Heart right ventricle (tissue), 16 donors: ENCODE measurements around the gene CCKAR. TPM values are rescaled to one million over a fixed set of nuclear protein-coding genes. Genes with fewer than 3 reads are reported as not detected.

Experiments
- ATAC-seq, 8 donors: fragments of 200-7000 bp; cut with Tn5 transposase; one replicate each; pipeline ENCODE4 v1.9.1; 2020; ENCODE audit warnings: mild to moderate bottlenecking in 8 of 8, moderate library complexity in 8 of 8, moderate number of reproducible peaks in 1 of 8
- DNase-seq, 2 donors: peaks; one replicate each; pipeline ENCODE4 v3.0.0-alpha.2; 2020
- H3K27ac ChIP-seq, 10 donors: fragments of 200-600 bp; sonication (generic) in 2 of 10; one replicate each; pipeline versions ENCODE4 v1.5.0 to v1.8.0; 2020 to 2022; ENCODE audit warnings: mild to moderate bottlenecking in 3 of 10
- H3K27me3 ChIP-seq, 7 donors: fragments of 200-600 bp; one replicate each; pipeline ENCODE4 v1.8.0; 2021 to 2022; ENCODE audit warnings: mild to moderate bottlenecking in 2 of 7
- H3K36me3 ChIP-seq, 9 donors: fragments of 200-600 bp; sonication (generic) in 1 of 9; one replicate each; pipeline versions ENCODE4 v1.5.0 to v1.8.0; 2020 to 2022; ENCODE audit warnings: mild to moderate bottlenecking in 2 of 9
- H3K4me1 ChIP-seq, 9 donors: fragments of 200-600 bp; sonication (generic) in 1 of 9; one replicate each; pipeline versions ENCODE4 v1.5.0 to v1.8.0; 2020 to 2022; ENCODE audit warnings: mild to moderate bottlenecking in 4 of 9
- H3K4me3 ChIP-seq, 10 donors: fragments of 200-600 bp; sonication (generic) in 2 of 10; one replicate each; pipeline versions ENCODE4 v1.5.0 to v1.8.0; 2020 to 2022; ENCODE audit warnings: mild to moderate bottlenecking in 7 of 10, moderate library complexity in 2 of 10
- H3K9me3 ChIP-seq, 11 donors: fragments of 200-600 bp in 10 of 11; sonication (generic) in 2 of 11; one replicate each; pipeline versions ENCODE4 v1.5.0 to v1.8.0; 2013 to 2022; ENCODE audit warnings: mild to moderate bottlenecking in 2 of 11, control low read depth in 1 of 11, moderate library complexity in 1 of 11
- WGBS, 2 donors: extraction: QIAGEN DNeasy Blood & Tissue Kit; methylation state at CpG; one replicate each; pipeline ENCODE4 v1.1.7; 2013; ENCODE audit warnings: inconsistent platforms in 1 of 2; 5-methylcytosine and 5-hydroxymethylcytosine counted together
- intact Hi-C, 10 donors: fragments of 100-400 bp; cut with DNase I; formaldehyde crosslinking; loops; one replicate each; pipeline versions ENCODE4 v1.11.1 to v1.14.2; 2022
- polyA plus RNA-seq, 2 donors: library from polyadenylated mRNA; stranded (reverse); fragments of 200-250 nt; gene quantifications; one replicate each; pipeline ENCODE4 v1.2.3, GENCODE V29; 2013
- total RNA-seq, 10 donors: library from RNA; stranded (reverse); fragmentation: NEBNext Ultra II Directional in 3 of 10; extraction: Animal tissue kit (Norgen Biotek cat#: 25700) in 3 of 10; gene quantifications; one replicate each; pipeline versions ENCODE4 v1.2.1 to v1.2.4, GENCODE V29; 2021 to 2023
- TF ChIP-seq, protein P1 (sequence below), 9 donors: fragments of 200-600 bp; sonication (generic) in 2 of 9; IDR thresholded peaks; one replicate each; pipeline versions ENCODE4 v1.5.0 to v1.8.0; 2021 to 2022; ENCODE audit warnings: antibody characterized with exemption in 9 of 9, mild to moderate bottlenecking in 5 of 9, moderate library complexity in 1 of 9
- donor health status: Arrhythmogenic right ventricular cardiomyopathy.
- donor health status: ischemic (EF 13 %, LVEDD 7.1; RV severe dilation, severe dysfunction).
- donor health status: healthy with polysubstance abuse.
- donor health status: DM: no; HTN: yes; CAD: no.
- donor health status: DM: no; HTN: no; CAD: no.
- donor health status: ischemic (EF 25% LVEDD 6.9; RV normal size, moderate dysfunction).
- donor health status: ischemic (EF 25% LVEDD 5.7; RV mildly dilated, moderate dysfunction).
- donor health status: healthy.
- donor health status: DM: yes; HTN: yes; CAD: no.
- donor health status: Ischemic cardiomyopathy.
- donor health status: ischemic (EF 35%, LVEDD 5.7; RV mildly dilated, moderate dysfunction).
- donor health status: nonischemic (EF 11% LVEDD 7.7; RV severe dilation, severe dysfunction).
- donor health status: DM: yes; HTN: yes; CAD: no.
- donor health status: PGD.
- donor health status: ischemic (EF 29% LVEDD 5.4; RV normal size, mild dysfunction).
- donor health status: nonischemic (EF 23%, LVEDD 6.1; RV moderate dilation, normal function).

Gene CCKAR
- total and polyA plus RNA-seq, 12 donors, result not detected

GRCh38 chr4:26468283-26468949, 21.9 kb downstream of the CCKAR start:
- Histone ChIP-seq H3K27me3 (peaks cover 0 to 4% (median 0%) of the 10 kb centered on the region in 7 donors), H3K4me1 (no peaks in the 10 kb centered on the region), H3K36me3 (no peaks in the 10 kb centered on the region), H3K4me3 (no peak overlapping the region), H3K9me3 (peaks cover 0 to 10% (median 0%) of the 10 kb centered on the region in 11 donors), H3K27ac (no peak overlapping the region)
- no peak for ATAC-seq
- WGBS, 2 donors, result 81 to 82% methylated on average over 9 of the region's 9 CpGs
- intact Hi-C loops, result loop anchor here in 3 of 10 donors (5.0 to 10.0 kb wide), 2 partner anchors 246 to 254 kb away; no protein-coding TSS in a partner anchor
- TF ChIP-seq, protein P1, sequence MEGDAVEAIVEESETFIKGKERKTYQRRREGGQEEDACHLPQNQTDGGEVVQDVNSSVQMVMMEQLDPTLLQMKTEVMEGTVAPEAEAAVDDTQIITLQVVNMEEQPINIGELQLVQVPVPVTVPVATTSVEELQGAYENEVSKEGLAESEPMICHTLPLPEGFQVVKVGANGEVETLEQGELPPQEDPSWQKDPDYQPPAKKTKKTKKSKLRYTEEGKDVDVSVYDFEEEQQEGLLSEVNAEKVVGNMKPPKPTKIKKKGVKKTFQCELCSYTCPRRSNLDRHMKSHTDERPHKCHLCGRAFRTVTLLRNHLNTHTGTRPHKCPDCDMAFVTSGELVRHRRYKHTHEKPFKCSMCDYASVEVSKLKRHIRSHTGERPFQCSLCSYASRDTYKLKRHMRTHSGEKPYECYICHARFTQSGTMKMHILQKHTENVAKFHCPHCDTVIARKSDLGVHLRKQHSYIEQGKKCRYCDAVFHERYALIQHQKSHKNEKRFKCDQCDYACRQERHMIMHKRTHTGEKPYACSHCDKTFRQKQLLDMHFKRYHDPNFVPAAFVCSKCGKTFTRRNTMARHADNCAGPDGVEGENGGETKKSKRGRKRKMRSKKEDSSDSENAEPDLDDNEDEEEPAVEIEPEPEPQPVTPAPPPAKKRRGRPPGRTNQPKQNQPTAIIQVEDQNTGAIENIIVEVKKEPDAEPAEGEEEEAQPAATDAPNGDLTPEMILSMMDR (IDR thresholded peaks at IDR 0.05), result no peak
- DNase-seq, result no peak

DNA sequence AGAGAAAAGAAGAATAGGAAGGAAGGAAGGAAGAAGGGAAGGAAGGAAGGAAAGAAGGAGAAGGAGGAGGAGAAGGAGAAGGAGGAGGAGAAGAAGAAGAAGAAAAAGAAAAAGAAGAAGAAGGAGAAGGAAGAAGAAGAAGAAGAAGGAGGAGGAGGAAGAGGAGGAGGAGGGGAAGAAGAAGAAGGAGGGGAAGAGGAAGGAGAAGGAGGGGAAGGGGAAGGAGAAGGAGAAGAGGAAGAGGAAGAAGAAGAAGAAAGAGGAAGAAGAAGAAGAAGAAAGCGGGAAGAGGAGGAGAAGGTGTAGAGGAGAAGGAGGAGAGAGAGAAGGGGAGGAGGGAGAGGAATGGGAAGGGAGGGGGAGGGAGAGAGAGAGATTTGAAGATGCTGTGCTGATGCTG, 22.6 kb downstream of the CCKAR start:
- TF ChIP-seq, protein P1 (IDR thresholded peaks at IDR 0.05), result no peak
- H3K36me3 ChIP-seq, result no peaks in the 10 kb centered on the region
- no peak overlapping the region for H3K27ac ChIP-seq
- no peak for DNase-seq
- 87 to 91% methylated on average over 1 of the region's 1 CpG for WGBS, 2 donors
- no peak for ATAC-seq
- intact Hi-C loops, result loop anchor here in 3 of 10 donors (5.0 to 10.0 kb wide), 2 partner anchors 247 to 255 kb away; no protein-coding TSS in a partner anchor
- H3K4me1 ChIP-seq, result no peaks in the 10 kb centered on the region
- H3K9me3 ChIP-seq, result peaks cover 0 to 10% (median 0%) of the 10 kb centered on the region in 11 donors
- no peak overlapping the region for H3K4me3 ChIP-seq
- H3K27me3 ChIP-seq, result peaks cover 0 to 4% (median 0%) of the 10 kb centered on the region in 7 donors

GRCh38 chr4:26466578-26467270, 23.6 kb downstream of the CCKAR start:
- DNase-seq (no peak), ATAC-seq (no peak)

More at GRCh38 chr4:26466578-26467270, 23.6 kb downstream of the CCKAR start:
- intact Hi-C loops, result loop anchor here in 3 of 10 donors (5.0 to 10.0 kb wide), 2 partner anchors 248 to 256 kb away; no protein-coding TSS in a partner anchor
- H3K27me3 ChIP-seq, result peaks cover 0 to 4% (median 0%) of the 10 kb centered on the region in 7 donors
- H3K27ac ChIP-seq, result no peak overlapping the region
- whole genome bisulfite sequencing, 2 donors, result 87 to 88% methylated on average over 10 of the region's 10 CpGs
- peaks cover 0 to 10% (median 0%) of the 10 kb centered on the region in 11 donors for H3K9me3 ChIP-seq
- TF ChIP-seq, protein P1 (IDR thresholded peaks at IDR 0.05), result no peak
- no peaks in the 10 kb centered on the region for H3K4me1 ChIP-seq
- no peaks in the 10 kb centered on the region for H3K36me3 ChIP-seq
- H3K4me3 ChIP-seq, result no peak overlapping the region
